Measurements from ENCODE around the gene CPNE1. TPM values are rescaled to one million over a fixed set of nuclear protein-coding genes. Genes with fewer than 3 reads are reported as not detected.

The CPNE1 gene
- total and polyA plus RNA-seq, 10 of the 15 experiments (the other 5 are each of a cell fraction or from before 2014, with no cell fraction given), result 84.9 to 209 (median 146) TPM

DNA sequence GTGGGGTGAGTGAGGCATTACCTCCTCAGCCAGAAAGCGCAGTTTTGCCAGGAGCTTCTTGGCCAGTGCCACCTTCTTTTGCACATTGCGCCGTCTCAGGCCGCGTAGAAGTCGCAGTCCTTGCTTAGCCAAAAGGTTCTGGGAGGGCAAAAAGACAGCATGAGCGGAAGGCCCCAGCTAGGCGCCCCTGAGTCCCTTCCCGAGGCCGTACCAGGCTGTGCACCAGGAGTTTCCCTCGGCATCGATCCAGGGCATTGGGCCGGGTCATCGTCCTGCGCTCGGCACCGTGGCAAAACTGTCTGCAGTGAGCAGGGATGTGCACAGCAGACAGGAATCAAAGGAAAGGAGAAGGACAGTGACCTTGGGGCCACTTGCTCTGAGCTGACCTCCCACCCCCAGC is 69.2 kb downstream of the CPNE1 start:
- in situ Hi-C loops (cut with MboI), result no loop called here
- Histone ChIP-seq H3K79me2 (ENCODE audit: control insufficient read depth, insufficient read depth, low read length) (no peaks in the 10 kb centered on the region), H3K4me3 (no peak overlapping the region), H3K4me1 (ENCODE audit: control insufficient read depth, insufficient read depth, low read length) (no peaks in the 10 kb centered on the region), H2AFZ (ENCODE audit: control insufficient read depth, low read depth, low read length) (no peak overlapping the region), H3K27me3 (replicated peaks in 1 of 2; ENCODE audit: control insufficient read depth in 2 of 2, insufficient read depth in 2 of 2, low read length in 1 of 2) (peaks cover 0 to 4% of the 10 kb centered on the region in 2 experiments; a peak in 2 of 4 replicates), H3K4me2 (ENCODE audit: control insufficient read depth, insufficient read depth) (no peak overlapping the region), H3K9ac (ENCODE audit: control insufficient read depth, insufficient read depth, low read length) (no peak overlapping the region), H3K36me3 (ENCODE audit: control insufficient read depth in 2 of 2, insufficient read depth in 2 of 2, low read length in 1 of 2) (no peaks in the 10 kb centered on the region), H4K20me1 (ENCODE audit: control insufficient read depth, insufficient read depth) (no peaks in the 10 kb centered on the region), H3K27ac (ENCODE audit: control insufficient read depth, insufficient read depth) (no peak overlapping the region), H3K9me3 (replicated peaks; ENCODE audit: control insufficient read depth, insufficient read depth, low read length) (no peaks in the 10 kb centered on the region)
- FAIRE-seq (no peak), DNase-seq (ENCODE audit: low read depth, low spot score) (no peak), ATAC-seq (no peak)
- BruUV-seq (replicated peaks), result no TSS peak
- ChIA-PET RAD21 (ENCODE audit: unreplicated experiment) (no interaction called here), POLR2A (no interaction called here), CTCF (interaction anchor here (0.9 kb wide), 1 partner anchor 348 kb away, joined by 3 read pairs; no protein-coding TSS in a partner anchor), SMC1A (ENCODE audit: uncharacterized antibody, unreplicated experiment) (no interaction called here)
- WGBS (ENCODE audit: insufficient coverage, insufficient replicate concordance, low lambda C conversion rate, missing lambda C conversion rate), result 69% methylated on average over 17 of the region's 17 CpGs
- intact Hi-C loops (cut with micrococcal nuclease; ENCODE audit: unreplicated experiment), result no loop called here
- TF ChIP-seq IKZF2 (IDR thresholded peaks at IDR 0.05), result no peak
- TF ChIP-seq YBX1 (IDR thresholded peaks at IDR 0.05), result no peak
- TF ChIP-seq YY1 (IDR thresholded peaks at IDR 0.05; ENCODE audit: low read depth, low read length), result no peak
- TF ChIP-seq, protein P1, sequence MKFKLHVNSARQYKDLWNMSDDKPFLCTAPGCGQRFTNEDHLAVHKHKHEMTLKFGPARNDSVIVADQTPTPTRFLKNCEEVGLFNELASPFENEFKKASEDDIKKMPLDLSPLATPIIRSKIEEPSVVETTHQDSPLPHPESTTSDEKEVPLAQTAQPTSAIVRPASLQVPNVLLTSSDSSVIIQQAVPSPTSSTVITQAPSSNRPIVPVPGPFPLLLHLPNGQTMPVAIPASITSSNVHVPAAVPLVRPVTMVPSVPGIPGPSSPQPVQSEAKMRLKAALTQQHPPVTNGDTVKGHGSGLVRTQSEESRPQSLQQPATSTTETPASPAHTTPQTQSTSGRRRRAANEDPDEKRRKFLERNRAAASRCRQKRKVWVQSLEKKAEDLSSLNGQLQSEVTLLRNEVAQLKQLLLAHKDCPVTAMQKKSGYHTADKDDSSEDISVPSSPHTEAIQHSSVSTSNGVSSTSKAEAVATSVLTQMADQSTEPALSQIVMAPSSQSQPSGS (IDR thresholded peaks at IDR 0.05; ENCODE audit: low read length), result no peak
- no peak for TF ChIP-seq SMAD5 (IDR thresholded peaks at IDR 0.05; ENCODE audit: low read depth)
- TF ChIP-seq POU2F2 (IDR thresholded peaks at IDR 0.05; ENCODE audit: borderline replicate concordance, low read depth, low read length), result no peak
- no peak for TF ChIP-seq SMARCA5 (IDR thresholded peaks at IDR 0.05)
- TF ChIP-seq, protein P2, sequence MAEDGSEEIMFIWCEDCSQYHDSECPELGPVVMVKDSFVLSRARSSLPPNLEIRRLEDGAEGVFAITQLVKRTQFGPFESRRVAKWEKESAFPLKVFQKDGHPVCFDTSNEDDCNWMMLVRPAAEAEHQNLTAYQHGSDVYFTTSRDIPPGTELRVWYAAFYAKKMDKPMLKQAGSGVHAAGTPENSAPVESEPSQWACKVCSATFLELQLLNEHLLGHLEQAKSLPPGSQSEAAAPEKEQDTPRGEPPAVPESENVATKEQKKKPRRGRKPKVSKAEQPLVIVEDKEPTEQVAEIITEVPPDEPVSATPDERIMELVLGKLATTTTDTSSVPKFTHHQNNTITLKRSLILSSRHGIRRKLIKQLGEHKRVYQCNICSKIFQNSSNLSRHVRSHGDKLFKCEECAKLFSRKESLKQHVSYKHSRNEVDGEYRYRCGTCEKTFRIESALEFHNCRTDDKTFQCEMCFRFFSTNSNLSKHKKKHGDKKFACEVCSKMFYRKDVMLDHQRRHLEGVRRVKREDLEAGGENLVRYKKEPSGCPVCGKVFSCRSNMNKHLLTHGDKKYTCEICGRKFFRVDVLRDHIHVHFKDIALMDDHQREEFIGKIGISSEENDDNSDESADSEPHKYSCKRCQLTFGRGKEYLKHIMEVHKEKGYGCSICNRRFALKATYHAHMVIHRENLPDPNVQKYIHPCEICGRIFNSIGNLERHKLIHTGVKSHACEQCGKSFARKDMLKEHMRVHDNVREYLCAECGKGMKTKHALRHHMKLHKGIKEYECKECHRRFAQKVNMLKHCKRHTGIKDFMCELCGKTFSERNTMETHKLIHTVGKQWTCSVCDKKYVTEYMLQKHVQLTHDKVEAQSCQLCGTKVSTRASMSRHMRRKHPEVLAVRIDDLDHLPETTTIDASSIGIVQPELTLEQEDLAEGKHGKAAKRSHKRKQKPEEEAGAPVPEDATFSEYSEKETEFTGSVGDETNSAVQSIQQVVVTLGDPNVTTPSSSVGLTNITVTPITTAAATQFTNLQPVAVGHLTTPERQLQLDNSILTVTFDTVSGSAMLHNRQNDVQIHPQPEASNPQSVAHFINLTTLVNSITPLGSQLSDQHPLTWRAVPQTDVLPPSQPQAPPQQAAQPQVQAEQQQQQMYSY (CRISPR knock-in tag; IDR thresholded peaks at IDR 0.05), result no peak
- TF ChIP-seq FOXM1 (IDR thresholded peaks at IDR 0.05; ENCODE audit: low read depth, low read length), result no peak
- no peak for TF ChIP-seq MYB (IDR thresholded peaks at IDR 0.05; ENCODE audit: borderline replicate concordance, low read depth, low read length)
- TF ChIP-seq, protein P3, sequence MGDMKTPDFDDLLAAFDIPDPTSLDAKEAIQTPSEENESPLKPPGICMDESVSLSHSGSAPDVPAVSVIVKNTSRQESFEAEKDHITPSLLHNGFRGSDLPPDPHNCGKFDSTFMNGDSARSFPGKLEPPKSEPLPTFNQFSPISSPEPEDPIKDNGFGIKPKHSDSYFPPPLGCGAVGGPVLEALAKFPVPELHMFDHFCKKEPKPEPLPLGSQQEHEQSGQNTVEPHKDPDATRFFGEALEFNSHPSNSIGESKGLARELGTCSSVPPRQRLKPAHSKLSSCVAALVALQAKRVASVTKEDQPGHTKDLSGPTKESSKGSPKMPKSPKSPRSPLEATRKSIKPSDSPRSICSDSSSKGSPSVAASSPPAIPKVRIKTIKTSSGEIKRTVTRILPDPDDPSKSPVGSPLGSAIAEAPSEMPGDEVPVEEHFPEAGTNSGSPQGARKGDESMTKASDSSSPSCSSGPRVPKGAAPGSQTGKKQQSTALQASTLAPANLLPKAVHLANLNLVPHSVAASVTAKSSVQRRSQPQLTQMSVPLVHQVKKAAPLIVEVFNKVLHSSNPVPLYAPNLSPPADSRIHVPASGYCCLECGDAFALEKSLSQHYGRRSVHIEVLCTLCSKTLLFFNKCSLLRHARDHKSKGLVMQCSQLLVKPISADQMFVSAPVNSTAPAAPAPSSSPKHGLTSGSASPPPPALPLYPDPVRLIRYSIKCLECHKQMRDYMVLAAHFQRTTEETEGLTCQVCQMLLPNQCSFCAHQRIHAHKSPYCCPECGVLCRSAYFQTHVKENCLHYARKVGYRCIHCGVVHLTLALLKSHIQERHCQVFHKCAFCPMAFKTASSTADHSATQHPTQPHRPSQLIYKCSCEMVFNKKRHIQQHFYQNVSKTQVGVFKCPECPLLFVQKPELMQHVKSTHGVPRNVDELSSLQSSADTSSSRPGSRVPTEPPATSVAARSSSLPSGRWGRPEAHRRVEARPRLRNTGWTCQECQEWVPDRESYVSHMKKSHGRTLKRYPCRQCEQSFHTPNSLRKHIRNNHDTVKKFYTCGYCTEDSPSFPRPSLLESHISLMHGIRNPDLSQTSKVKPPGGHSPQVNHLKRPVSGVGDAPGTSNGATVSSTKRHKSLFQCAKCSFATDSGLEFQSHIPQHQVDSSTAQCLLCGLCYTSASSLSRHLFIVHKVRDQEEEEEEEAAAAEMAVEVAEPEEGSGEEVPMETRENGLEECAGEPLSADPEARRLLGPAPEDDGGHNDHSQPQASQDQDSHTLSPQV (IDR thresholded peaks at IDR 0.05), result no peak
- no peak for TF ChIP-seq NFYB (IDR thresholded peaks at IDR 0.05; ENCODE audit: insufficient read depth, low read depth, low read length)
- TF ChIP-seq HDGF (IDR thresholded peaks at IDR 0.05), result no peak

Data from GM12878 (cell line).